Inferior parietal cortex (tissue), 1 donor: ENCODE measurements around the gene LPIN1.

ENCODE experiments used
- DNase-seq: peaks from one replicate; pipeline ENCODE4 v3.0.0-alpha.2; 2016; ENCODE audit errors: extremely low spot score

Gene LPIN1

GRCh38 chr2:11865805-11866204 is 119.4 kb downstream of the LPIN1 start:
- DNase-seq = no peak

DNA sequence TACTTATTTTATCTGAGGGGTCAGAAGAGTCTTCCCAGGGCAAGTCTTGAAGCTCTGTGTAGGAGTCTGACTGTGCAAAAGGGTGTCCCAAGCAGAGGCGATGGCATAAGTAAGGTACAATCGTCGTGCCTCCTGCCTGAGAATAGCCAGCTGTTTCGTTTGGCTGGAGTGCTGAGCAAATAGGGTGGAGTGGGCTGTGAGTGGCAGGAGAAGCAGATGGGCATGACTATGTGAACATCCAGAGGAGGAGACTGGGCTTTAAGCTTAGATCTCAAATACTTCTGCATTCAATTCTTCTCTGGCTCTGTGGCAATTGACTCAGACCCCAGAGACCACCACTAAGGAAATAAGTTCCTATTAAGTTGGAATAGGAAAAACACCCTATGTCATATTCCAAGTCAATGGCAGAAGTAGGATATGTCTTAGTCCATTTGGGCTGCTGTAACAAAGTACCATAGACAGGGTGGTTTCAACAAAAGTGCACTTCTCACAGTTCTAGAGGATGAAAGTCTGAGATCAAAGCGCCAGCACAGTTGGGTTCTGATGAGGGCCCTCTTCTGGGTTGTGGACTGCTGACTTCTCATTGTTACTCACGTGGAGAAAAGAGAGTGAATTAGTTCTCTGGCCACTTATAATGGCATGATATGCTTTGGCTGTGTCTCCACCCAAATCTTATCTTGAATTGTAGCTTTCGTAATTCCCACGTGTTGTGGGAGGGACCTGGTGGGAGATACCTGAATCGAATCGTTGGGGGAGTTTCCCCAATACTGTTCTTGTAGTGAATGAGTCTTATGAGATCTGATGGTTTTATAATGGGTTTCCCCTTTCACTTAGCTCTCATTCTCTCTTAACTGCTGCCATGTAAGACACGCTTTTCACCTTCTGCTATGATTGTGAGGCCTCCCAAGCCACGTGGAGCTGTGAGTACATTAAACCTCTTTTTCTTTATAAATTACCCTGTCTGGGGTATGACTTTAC is 120.2 kb downstream of the LPIN1 start:
- no peak for DNase-seq

GRCh38 chr2:11867926-11868325 is 121.5 kb downstream of the LPIN1 start:
- no peak for DNase-seq

DNA sequence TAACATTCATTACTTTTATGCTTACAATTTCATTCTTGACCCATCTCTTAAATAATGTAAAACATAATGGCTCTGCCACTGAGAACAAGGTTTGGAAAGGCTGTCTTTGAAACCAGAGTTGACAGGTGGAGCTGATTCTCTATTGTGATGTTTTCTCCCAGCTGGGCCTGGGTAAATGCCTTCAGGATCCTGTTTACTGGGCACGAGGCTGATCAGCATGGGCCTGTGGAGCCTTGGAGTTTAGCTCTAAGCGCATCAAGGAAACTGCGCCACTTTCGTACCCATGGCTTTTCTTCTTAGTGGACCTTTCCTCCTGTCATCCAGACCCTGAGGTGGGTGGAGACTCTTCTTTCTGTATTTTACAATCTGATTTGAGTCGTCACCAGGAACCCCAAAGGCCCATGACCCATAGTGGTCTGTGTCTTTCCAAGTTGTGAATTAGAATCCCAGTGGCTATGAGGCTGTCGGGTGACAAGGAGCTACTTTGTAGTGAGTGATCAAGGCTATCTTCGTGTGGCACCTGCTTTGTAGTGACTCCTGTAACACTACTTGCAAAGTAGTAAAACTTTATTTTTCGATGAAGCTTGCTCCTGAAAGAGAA is 123.1 kb downstream of the LPIN1 start:
- DNase-seq = no peak

GRCh38 chr2:11870064-11870463 is 123.6 kb downstream of the LPIN1 start:
- DNase-seq = no peak

GRCh38 chr2:11870584-11870983 is 124.2 kb downstream of the LPIN1 start:
- DNase-seq = no peak

GRCh38 chr2:11871421-11871820 is 125.0 kb downstream of the LPIN1 start:
- no peak for DNase-seq

DNA sequence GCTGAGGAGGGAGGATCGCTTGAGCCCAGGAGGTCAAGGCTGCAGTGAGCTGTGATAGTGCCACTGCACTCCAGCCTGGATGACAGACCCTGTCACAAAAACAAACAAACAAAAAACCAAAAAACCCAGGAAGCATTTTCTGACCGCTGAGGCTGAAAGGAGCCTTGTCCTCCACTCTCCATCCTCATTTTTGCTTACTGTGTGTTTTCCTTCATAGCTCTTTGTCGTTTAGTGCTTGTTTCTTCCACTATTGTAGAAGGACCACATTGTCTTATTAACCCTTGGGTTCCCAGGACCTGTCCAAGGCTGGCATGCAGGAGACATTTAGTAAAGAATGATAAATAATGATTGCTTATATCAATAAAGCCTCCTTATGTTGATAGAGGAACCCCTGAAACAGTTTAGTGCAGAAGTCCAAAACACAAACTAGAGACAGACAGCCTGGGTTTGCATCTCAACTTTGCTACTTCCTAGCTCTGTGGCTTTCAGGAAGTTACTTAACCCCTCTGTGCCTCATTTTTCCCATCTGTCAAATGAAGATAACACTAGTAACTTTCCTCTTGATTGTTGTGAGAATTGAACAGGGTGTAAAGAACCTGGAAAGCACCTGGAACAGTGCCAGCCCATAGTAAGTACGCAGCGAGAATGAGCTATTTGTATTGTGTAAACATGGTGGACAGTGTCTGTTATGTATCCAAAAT is 126.0 kb downstream of the LPIN1 start:
- DNase-seq = no peak

DNA sequence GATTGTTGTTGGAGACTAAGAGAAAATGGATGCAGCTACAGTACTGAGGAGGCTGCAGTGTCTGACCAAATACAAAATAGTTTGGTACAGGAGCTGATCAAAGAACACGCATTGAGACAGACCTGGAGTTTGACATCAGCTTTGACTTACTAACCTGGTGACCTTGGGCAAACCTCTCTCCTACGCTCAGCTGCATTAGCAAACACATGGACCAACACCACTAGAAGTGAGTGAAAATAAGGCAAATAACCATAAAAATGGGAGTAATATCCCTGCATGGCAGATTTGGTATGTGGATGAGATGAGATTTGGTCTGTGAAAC is 126.5 kb downstream of the LPIN1 start:
- no peak for DNase-seq

DNA sequence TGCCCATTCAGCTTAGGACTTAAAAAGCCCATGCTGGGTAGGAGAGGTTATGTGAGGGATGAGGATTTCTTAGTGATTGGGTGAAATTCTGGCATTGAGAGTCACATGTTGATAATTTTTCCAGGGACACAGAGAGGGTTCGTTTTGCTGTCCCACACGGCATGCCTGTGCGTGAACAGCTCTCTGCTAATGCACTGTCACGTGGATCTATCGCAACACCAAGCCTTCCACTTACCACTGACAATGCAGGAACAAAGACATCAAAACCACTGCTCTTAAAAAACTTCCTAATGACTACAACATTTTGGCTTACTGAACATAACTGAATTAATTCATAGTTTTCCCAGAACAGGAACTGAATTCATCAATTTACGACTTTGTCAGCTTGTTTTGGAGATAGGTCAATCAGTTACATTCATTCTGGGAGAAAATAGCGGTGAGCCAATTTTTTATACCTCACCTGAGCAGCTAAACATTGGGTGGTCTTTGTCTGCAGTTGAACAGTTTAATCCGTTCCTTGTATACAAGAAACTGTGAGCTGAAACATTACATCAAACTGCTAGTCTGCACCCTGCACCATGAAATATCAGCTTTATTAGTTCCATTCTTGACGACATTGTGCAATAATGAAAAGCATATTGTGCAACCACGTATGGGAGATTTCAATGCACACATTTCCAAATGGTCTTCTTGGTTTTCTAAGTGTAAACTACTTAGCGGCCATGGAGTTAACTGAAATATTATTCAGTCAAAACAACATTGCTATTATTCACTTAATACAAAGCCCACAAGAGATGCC is 127.1 kb downstream of the LPIN1 start:
- DNase-seq = no peak

DNA sequence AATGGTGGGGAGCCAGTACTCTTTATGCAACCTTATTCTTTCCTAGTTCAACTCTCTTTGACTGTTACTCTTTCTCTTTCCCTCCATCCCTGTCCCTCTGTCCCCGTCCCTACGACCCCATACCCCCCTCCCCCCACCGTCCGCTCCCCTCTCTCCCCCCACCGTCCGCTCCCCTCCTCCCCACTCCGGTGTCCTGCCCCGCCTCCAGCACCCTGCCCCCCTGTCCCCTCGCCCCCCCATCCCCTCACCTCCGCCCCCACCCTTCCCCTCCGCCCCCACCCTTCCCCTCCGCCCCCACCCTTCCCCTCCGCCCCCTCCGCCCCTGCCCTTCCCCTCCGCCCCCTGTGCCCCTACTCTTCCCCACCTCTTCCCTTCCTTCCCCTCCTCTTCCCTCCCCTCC is 128.4 kb downstream of the LPIN1 start:
- DNase-seq = no peak

- no peak for DNase-seq
Measured at GRCh38 chr2:11875481-11875880, 129.0 kb downstream of the LPIN1 start.

- DNase-seq = no peak
Measured at GRCh38 chr2:11876436-11876835, 130.0 kb downstream of the LPIN1 start.

- DNase-seq = no peak
Measured at GRCh38 chr2:11876889-11877288, 130.5 kb downstream of the LPIN1 start.
